Astrocyte (in vitro differentiated cells and primary cell): ENCODE data around the gene ICAM5. TPM values are rescaled to one million over a fixed set of nuclear protein-coding genes. Genes with fewer than 3 reads are reported as not detected.

Experiments used
- DNase-seq: peaks from one replicate; pipeline ENCODE4 v3.0.0-alpha.2; 2010; ENCODE audit warnings: low read depth
- FAIRE-seq: peaks from 2 replicates; lab custom pipeline; 2011; peaks lifted over from hg19 to GRCh38; lab: Jason Lieb, UNC
- H2AFZ ChIP-seq: 2 replicates; pipeline ENCODE4 v1.6.0; 2012; ENCODE audit warnings: low read depth, low read length, inconsistent platforms
- H3K27ac ChIP-seq: 2 replicates; pipeline ENCODE4 v1.5.1; 2011; ENCODE audit warnings: low read depth, low read length, inconsistent platforms
- H3K27me3 ChIP-seq: 2 replicates; pipeline ENCODE4 v1.6.0; 2011; ENCODE audit warnings: low read length, inconsistent platforms; ENCODE audit not compliant: insufficient read depth
- H3K36me3 ChIP-seq: 2 replicates; pipeline ENCODE4 v1.5.1; 2011; ENCODE audit warnings: low read length, inconsistent platforms; ENCODE audit not compliant: insufficient read depth
- H3K4me1 ChIP-seq: 2 replicates; pipeline ENCODE4 v1.5.1; 2011; ENCODE audit warnings: low read length, inconsistent platforms; ENCODE audit not compliant: insufficient read depth
- H3K4me2 ChIP-seq: 2 replicates; pipeline ENCODE4 v1.6.0; 2012; ENCODE audit warnings: low read length, inconsistent platforms
- H3K4me3 ChIP-seq: 2 replicates; pipeline ENCODE4 v1.5.1; 2011; ENCODE audit warnings: low read depth, mild to moderate bottlenecking, low read length, inconsistent platforms; ENCODE audit not compliant: insufficient read depth
- H3K79me2 ChIP-seq: 2 replicates; pipeline ENCODE4 v1.6.0; 2012; ENCODE audit warnings: mild to moderate bottlenecking, low read length, inconsistent platforms; ENCODE audit not compliant: insufficient read depth
- H3K9ac ChIP-seq: 2 replicates; pipeline ENCODE4 v1.6.0; 2012; ENCODE audit warnings: mild to moderate bottlenecking, low read length, inconsistent platforms
- H3K9me3 ChIP-seq: 2 replicates; pipeline ENCODE4 v1.5.1; 2012; ENCODE audit warnings: low read depth, mild to moderate bottlenecking, low read length, inconsistent platforms; ENCODE audit not compliant: insufficient read depth
- H4K20me1 ChIP-seq: 2 replicates; pipeline ENCODE4 v1.6.0; 2012; ENCODE audit warnings: low read length, inconsistent platforms; ENCODE audit not compliant: insufficient read depth
- H3K27ac Mint-ChIP-seq: one replicate; pipeline ENCODE4 v1.8.0; 2021; ENCODE audit warnings: mild to moderate bottlenecking, mixed read lengths; ENCODE audit not compliant: unreplicated experiment
- H3K27me3 Mint-ChIP-seq: one replicate; pipeline ENCODE4 v1.8.0; 2021; ENCODE audit warnings: low read depth, mixed read lengths; ENCODE audit not compliant: unreplicated experiment
- H3K36me3 Mint-ChIP-seq: one replicate; pipeline ENCODE4 v1.8.0; 2021; ENCODE audit warnings: low read depth, mixed read lengths; ENCODE audit not compliant: unreplicated experiment
- H3K4me1 Mint-ChIP-seq: one replicate; pipeline ENCODE4 v1.8.0; 2021; ENCODE audit warnings: low read depth, mixed read lengths; ENCODE audit not compliant: unreplicated experiment
- H3K4me3 Mint-ChIP-seq: one replicate; pipeline ENCODE4 v1.8.0; 2021; ENCODE audit warnings: mild to moderate bottlenecking, moderate library complexity, mixed read lengths; ENCODE audit not compliant: unreplicated experiment
- H3K9me3 Mint-ChIP-seq: one replicate; pipeline ENCODE4 v1.8.0; 2021; ENCODE audit warnings: mild to moderate bottlenecking, mixed read lengths; ENCODE audit not compliant: unreplicated experiment
- EZH2 ChIP-seq: IDR thresholded peaks from 2 replicates; pipeline ENCODE4 v1.6.1; 2012; ENCODE audit warnings: mild to moderate bottlenecking, low read length, inconsistent platforms; ENCODE audit not compliant: insufficient read depth
- total RNA-seq: library from RNA; stranded (reverse); gene quantifications from 2 replicates; pipeline ENCODE4 v1.2.1, GENCODE V29; 2021
- TF ChIP-seq, protein P1 (sequence below): IDR thresholded peaks from 2 replicates; pipeline ENCODE4 v1.5.1; 2011; ENCODE audit warnings: low read depth, mild to moderate bottlenecking, inconsistent platforms, low read length, moderate library complexity; ENCODE audit not compliant: insufficient read depth

The ICAM5 gene
- total RNA-seq, 1 donor from 2014 or later, result 0.07 TPM

DNA sequence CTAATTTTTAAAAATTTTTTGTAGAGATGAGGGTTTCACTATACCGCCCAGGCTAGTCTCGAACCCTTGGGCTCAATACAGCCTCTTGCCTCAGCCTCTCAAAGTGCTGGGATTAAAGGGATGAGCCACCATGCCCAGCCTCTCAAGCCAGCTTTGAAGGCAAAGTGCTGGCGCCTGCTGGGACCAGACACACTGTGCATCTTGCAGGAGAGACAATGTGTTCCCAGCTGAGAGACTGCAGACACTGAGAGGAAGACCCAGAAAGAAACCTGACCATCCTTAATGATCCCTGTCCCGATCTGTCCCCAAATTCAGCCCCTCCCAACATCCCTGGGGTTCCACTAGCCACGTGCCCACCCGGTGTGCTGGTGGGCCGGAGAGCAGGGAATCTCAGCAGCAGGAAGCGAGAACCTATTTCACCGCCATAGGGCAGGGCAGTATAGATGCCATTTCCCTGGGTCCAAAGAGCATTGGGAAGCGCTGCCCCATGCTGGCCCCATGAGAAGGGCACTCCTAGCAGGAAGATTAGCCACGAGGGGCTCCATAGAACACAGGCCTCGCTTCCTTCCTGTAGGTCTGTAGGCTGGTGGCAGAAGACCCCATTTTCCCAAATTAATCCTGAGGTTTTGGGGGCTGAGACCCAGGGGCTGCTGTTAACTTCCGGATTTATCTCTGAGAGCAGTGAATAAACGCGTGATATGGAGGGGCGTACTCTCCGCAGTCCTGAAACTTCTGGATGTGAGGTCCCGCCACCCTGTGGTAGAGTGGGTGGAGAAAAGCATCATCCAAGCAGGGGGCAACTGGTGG, 42.6 kb downstream of the ICAM5 start:
- H3K4me3 ChIP-seq, result peak overlapping the region; percentile 85
- H3K9ac ChIP-seq, result peak overlapping the region; percentile 96
- peak overlapping the region; percentile 99 for H3K4me2 ChIP-seq
- peaks cover 46% of the 10 kb centered on the region for H4K20me1 ChIP-seq
- Mint-ChIP-seq H3K27ac (peak overlapping the region; percentile 95), H3K9me3 (no peaks in the 10 kb centered on the region), H3K36me3 (peaks cover 6% of the 10 kb centered on the region), H3K4me3 (peak overlapping the region; percentile 96), H3K27me3 (no peaks in the 10 kb centered on the region), H3K4me1 (peaks cover 2% of the 10 kb centered on the region)
- FAIRE-seq (no peak), DNase-seq (no peak)
- peaks cover 12% of the 10 kb centered on the region for H3K36me3 ChIP-seq
- peaks cover 47% of the 10 kb centered on the region for H3K79me2 ChIP-seq
- peak overlapping the region; percentile 97 for H3K27ac ChIP-seq
- peak overlapping the region; percentile 89 for H2AFZ ChIP-seq
- H3K27me3 ChIP-seq, result no peaks in the 10 kb centered on the region
- H3K4me1 ChIP-seq, result peaks cover 14% of the 10 kb centered on the region
- H3K9me3 ChIP-seq, result no peaks in the 10 kb centered on the region
- TF ChIP-seq, protein P1, sequence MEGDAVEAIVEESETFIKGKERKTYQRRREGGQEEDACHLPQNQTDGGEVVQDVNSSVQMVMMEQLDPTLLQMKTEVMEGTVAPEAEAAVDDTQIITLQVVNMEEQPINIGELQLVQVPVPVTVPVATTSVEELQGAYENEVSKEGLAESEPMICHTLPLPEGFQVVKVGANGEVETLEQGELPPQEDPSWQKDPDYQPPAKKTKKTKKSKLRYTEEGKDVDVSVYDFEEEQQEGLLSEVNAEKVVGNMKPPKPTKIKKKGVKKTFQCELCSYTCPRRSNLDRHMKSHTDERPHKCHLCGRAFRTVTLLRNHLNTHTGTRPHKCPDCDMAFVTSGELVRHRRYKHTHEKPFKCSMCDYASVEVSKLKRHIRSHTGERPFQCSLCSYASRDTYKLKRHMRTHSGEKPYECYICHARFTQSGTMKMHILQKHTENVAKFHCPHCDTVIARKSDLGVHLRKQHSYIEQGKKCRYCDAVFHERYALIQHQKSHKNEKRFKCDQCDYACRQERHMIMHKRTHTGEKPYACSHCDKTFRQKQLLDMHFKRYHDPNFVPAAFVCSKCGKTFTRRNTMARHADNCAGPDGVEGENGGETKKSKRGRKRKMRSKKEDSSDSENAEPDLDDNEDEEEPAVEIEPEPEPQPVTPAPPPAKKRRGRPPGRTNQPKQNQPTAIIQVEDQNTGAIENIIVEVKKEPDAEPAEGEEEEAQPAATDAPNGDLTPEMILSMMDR, result no peak
- no peak for TF ChIP-seq EZH2

DNA sequence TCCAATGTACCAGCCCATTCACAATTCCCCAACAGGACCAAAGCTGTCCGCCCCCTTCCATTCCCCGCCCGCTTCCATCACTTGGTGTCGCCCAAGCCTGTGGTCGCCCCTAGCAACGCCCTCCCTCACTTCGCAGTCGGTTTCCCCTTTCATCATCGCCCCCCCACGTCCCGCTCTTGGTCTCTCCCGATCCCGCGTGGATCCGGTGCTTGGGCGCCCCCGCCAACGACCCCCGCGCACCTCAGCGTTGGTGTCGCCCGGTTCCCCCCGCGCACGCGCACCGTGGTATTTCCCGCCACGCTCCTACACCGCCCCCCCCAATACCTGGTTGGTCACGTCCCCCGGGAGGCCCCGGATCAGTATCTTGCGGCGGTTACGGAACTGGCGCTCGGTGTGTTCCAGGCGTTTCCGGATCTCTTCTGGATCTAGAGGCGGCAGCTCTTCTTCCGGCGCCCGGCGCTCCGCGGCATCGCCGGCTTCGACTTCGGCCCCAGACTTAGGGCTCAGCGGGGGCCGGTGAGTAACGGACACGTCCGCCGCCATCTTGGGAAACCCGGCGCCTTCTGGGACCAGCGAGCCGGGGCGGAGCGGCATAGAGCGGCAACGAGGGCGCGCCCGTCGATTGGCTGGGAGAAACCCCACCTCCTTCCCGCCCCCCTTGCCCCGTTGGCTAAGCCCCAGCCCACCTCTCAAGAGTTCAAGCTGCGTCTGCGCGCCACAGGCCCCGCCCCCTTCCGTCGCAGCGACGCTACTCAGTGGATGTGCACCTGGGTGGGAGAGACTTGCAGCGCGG, 43.4 kb downstream of the ICAM5 start, which contains the start of gene RAVER1:
TSS of gene RAVER1 (minus strand) at position 565 of the 793 bp plus-strand sequence. CDS start at position 543, 22 bp downstream.
- no peaks in the 10 kb centered on the region for H3K9me3 Mint-ChIP-seq
- Histone ChIP-seq H3K27ac (peak within 1 kb of the TSS; percentile 97), H3K36me3 (peaks cover 5% of the 10 kb centered on the region), H2AFZ (peak within 1 kb of the TSS; percentile 91), H3K79me2 (peaks cover 42% of the 10 kb centered on the region), H3K4me2 (peak within 1 kb of the TSS; percentile 99), H3K9ac (peak within 1 kb of the TSS; percentile 96), H3K4me3 (peak within 1 kb of the TSS; percentile 85), H3K27me3 (no peaks in the 10 kb centered on the region), H3K9me3 (no peaks in the 10 kb centered on the region), H4K20me1 (peaks cover 38% of the 10 kb centered on the region), H3K4me1 (peaks cover 14% of the 10 kb centered on the region)
- peaks cover 6% of the 10 kb centered on the region for H3K36me3 Mint-ChIP-seq
- H3K27me3 Mint-ChIP-seq, result no peaks in the 10 kb centered on the region
- TF ChIP-seq EZH2, result no peak
- no peak for FAIRE-seq
- DNase-seq, result peak; percentile 90
- peaks cover 2% of the 10 kb centered on the region for H3K4me1 Mint-ChIP-seq
- peak within 1 kb of the TSS; percentile 96 for H3K4me3 Mint-ChIP-seq
- peak within 1 kb of the TSS; percentile 95 for H3K27ac Mint-ChIP-seq

DNA sequence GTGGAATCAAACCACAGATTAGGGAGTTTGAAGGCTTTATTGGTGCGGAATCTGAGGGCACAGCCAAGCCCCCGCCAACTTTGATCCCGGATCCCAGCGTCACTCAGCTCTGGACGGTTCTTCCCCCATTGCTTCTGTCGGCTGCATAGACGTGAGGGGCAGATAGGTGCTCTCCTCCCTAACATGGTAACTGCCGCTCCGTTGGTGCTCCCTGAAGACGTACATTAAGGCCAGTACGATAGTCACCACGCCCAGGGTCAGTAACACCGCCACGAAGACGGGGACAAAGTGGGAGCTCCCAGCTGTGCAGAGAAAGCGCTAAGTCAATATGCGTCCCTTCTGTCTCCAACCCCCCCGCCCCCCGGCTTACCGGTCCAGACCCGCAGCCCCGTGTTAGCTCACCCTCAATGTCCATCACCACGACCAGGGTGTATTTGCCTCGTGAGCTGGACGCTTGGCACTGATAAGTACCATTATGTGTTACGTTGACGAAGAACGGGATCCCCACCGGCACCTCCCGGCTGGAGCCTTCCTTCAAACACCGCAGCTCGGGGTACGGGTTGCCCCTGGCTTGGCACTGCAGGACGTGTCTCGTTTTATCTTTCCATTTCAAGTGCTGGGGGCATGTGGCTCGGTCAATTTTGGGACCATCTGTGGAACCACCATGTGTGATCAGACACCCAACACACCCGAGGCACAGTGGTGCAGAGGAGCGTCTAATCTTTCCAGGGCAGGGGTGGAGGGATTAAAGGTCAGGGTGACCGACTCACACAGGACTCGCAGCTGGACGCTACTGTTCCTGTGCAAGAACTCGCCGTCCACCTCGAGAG, 44.2 kb downstream of the ICAM5 start:
- Histone ChIP-seq H3K9me3 (no peaks in the 10 kb centered on the region), H3K9ac (peak overlapping the region; percentile 96), H3K4me3 (peak overlapping the region; percentile 85), H2AFZ (peak overlapping the region; percentile 91), H3K4me2 (peak overlapping the region; percentile 99), H3K79me2 (peaks cover 38% of the 10 kb centered on the region), H3K4me1 (peaks cover 14% of the 10 kb centered on the region), H4K20me1 (peaks cover 31% of the 10 kb centered on the region), H3K36me3 (peaks cover 5% of the 10 kb centered on the region), H3K27ac (peak overlapping the region; percentile 21), H3K27me3 (no peaks in the 10 kb centered on the region)
- peak overlapping the region; percentile 95 for H3K27ac Mint-ChIP-seq
- peaks cover 2% of the 10 kb centered on the region for H3K4me1 Mint-ChIP-seq
- FAIRE-seq, result no peak
- no peaks in the 10 kb centered on the region for H3K9me3 Mint-ChIP-seq
- peak; percentile 5 for DNase-seq
- peak overlapping the region; percentile 96 for H3K4me3 Mint-ChIP-seq
- TF ChIP-seq, protein P1, result no peak
- no peak for TF ChIP-seq EZH2
- H3K36me3 Mint-ChIP-seq, result peaks cover 6% of the 10 kb centered on the region
- H3K27me3 Mint-ChIP-seq, result peaks cover 7% of the 10 kb centered on the region
